ENCODE measurements around the gene CCNO.
A peak's percentile ranks its signal among the peaks of the same experiment; 100 is the strongest.

CCNO gene

GRCh38 chr5:55205001-55205400, 28.4 kb downstream of the CCNO start:
- TF ChIP-seq, protein P1, sequence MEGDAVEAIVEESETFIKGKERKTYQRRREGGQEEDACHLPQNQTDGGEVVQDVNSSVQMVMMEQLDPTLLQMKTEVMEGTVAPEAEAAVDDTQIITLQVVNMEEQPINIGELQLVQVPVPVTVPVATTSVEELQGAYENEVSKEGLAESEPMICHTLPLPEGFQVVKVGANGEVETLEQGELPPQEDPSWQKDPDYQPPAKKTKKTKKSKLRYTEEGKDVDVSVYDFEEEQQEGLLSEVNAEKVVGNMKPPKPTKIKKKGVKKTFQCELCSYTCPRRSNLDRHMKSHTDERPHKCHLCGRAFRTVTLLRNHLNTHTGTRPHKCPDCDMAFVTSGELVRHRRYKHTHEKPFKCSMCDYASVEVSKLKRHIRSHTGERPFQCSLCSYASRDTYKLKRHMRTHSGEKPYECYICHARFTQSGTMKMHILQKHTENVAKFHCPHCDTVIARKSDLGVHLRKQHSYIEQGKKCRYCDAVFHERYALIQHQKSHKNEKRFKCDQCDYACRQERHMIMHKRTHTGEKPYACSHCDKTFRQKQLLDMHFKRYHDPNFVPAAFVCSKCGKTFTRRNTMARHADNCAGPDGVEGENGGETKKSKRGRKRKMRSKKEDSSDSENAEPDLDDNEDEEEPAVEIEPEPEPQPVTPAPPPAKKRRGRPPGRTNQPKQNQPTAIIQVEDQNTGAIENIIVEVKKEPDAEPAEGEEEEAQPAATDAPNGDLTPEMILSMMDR (IDR thresholded peaks at IDR 0.05; ENCODE audit: low read depth, low read length, missing control alignments) = no peak
- no peak for DNase-seq (ENCODE audit: low read depth)
- no peak overlapping the region for H3K4me3 ChIP-seq (ENCODE audit: low read depth, low read length)

DNA sequence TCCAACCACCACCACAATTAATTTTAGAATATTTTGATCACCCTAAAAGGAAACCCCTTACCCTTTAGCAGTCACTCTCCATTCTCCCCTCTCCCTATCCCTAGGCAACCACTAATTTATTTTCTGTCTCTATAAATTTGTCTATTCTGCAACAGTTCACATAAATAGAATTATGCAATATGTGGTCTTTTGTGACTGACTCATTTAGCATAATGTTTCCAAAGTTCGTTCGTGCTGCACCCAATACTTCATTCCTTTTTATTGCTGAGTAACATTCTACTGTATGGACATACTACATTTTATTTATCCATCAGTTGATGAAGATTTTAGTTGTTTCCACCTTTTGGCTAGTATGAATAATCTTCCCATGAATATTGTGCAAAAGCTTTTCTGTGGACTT, 42.2 kb downstream of the CCNO start:
- H3K4me3 ChIP-seq (ENCODE audit: low read depth, low read length) = no peak overlapping the region
- TF ChIP-seq, protein P1 (IDR thresholded peaks at IDR 0.05; ENCODE audit: low read depth, low read length, missing control alignments) = no peak
- DNase-seq (ENCODE audit: low read depth) = no peak

GRCh38 chr5:55188656-55189540, 44.5 kb downstream of the CCNO start:
- H3K4me3 ChIP-seq (ENCODE audit: low read depth, low read length) = no peak overlapping the region

DNA sequence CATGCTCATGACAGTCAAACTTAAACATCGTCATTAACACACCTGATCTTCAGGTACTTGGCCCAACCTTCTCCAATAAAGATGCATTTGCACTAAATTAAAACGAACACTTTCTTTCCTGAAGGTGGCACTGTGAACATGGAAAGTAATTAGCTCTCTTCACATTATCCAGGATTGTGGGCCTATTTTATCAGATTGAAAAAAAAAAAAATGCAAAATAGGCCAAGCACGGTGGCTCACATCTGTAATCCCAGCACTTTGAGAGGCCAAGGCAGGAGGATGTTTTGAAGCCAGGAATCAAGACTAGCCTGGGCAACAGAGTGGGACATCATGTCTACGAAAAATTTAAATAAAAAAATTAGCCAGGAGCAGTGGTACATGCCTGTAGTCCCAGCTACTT, 46.0 kb downstream of the CCNO start:
- no peak overlapping the region for H3K4me3 ChIP-seq (ENCODE audit: low read depth, low read length)
- TF ChIP-seq, protein P1 (IDR thresholded peaks at IDR 0.05; ENCODE audit: low read depth, low read length, missing control alignments) = peak; percentile 15
- DNase-seq (ENCODE audit: low read depth) = no peak

More at GRCh38 chr5:55188656-55189540, 44.5 kb downstream of the CCNO start:
- DNase-seq (ENCODE audit: low read depth) = no peak
- TF ChIP-seq, protein P1 (IDR thresholded peaks at IDR 0.05; ENCODE audit: low read depth, low read length, missing control alignments) = no peak

All from GM12864 (cell line).